ENCODE results near the gene CRYZ.
"Not testable (repeated sequence)": the region's sequence is repeated elsewhere in the genome, so short reads cannot be mapped to it uniquely, and the experiment has no call there.

CRYZ gene

GRCh38 chr1:74732960-74733603, at the start of gene CRYZ, which contains the start of gene TYW3:
CRYZ (minus strand) TSS chr1:74733050; CDS start chr1:74724821, 8,229 bp downstream.
TYW3 (plus strand) TSS chr1:74733152; CDS start chr1:74733245, 93 bp downstream.
- peak; percentile 93 for DNase-seq

DNA sequence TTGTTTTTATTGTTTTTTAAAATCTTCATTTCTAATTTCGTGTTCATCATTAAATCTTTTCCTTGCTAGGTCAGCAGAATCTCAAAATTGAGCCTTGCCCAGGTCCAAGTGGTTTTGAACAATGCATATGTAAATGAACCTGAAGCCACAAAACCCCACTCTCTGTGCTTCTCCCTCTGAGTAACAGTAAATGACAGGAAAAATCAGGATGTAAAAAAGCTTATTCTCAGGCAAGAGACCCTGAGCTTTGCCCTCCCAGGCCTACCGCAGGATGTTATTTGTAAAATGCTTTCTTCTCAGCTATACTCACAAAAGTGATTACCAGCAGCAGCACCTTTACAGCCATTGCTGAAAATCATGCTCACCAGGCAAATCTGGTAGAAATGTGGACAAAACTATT, 47.7 kb upstream of the CRYZ start:
- DNase-seq: no peak

DNA sequence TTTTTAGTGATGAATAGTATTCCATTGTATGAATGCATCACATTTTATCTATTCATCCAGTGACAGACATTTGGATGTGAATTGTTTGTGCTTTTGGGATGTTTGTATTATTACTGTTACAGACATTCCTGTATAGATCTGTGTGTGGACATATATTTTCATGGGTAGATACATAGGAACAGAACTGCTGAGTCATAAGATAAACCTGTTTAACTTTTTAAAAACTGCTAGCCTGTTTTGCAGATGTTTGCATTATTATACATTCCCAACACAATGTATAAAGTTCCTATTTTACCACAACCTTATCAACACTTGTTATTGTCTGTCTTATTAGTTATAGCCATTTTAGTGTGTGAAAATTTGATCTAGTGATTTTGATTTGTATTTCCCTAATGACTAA, 46.9 kb upstream of the CRYZ start:
- no peak for DNase-seq

DNA sequence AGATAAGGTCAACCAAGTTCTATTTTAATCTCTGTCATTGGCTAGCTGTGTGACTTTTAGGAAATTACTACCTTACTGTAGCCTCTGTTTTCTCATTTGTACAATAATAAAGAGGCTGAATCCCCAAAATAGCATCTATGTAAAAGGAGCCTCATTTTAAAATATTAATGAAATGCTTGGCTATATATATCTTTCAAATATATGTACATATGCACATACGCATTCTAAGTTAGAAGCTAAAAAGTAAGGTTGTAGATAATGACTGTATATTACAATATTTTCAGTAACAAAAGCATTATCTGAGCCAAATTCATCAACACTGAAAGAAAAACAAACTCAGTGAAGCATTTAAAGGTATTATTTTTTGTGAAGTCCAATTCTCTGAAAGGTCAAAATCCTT, 44.7 kb upstream of the CRYZ start:
- DNase-seq: no peak

GRCh38 chr1:74775735-74776134, 42.9 kb upstream of the CRYZ start:
- no peak for DNase-seq

DNA sequence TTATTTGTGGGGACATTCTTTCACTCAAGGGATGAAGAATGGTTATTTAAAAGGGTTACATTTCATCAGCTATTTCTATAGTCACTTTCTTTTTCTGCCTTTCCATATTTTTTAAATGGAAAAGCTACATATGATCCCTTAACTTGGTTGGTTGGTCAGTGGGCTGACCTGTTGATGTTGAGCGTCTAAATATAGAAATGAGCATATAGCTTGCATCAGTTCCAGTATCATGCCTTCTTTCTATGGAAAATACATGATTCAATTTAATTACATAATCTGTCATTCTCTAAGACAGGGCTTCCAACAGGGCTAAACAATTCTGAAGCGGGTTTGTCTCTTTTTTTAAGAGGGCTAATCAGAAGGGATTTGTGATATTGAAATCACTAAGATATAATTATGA, 40.7 kb upstream of the CRYZ start:
- no peak for DNase-seq

- no peak for DNase-seq
These were observed 40.1 kb upstream of the CRYZ start for GRCh38 chr1:74772945-74773344.

GRCh38 chr1:74771913-74772515, 39.2 kb upstream of the CRYZ start:
- DNase-seq: peak; percentile 46

GRCh38 chr1:74767490-74767889, 34.6 kb upstream of the CRYZ start:
- DNase-seq: no peak

GRCh38 chr1:74766579-74766978, 33.7 kb upstream of the CRYZ start:
- no peak for DNase-seq

- peak; percentile 30 for DNase-seq
These were observed 31.0 kb upstream of the CRYZ start for GRCh38 chr1:74763807-74764206.

DNA sequence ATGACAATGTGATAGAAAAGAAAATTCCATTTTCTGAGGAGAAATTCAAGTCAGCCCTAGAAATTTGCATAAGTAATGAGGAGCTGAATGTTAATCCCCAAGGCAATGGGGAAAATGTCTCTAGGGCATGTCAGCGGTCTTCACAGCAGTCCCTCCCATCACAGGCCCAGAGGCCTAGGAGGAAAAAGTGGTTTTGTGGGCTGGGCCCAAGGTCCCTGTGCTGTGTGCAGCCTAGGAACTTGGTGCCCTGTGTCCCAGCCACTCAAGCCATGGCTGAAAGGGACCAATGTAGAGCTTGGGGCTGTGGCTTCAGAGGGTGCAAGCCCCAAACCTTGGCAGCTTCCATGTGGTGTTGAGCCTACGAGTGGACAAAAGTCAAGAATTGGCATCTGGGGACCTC, 23.8 kb upstream of the CRYZ start:
- not testable (repeated sequence) for DNase-seq

DNA sequence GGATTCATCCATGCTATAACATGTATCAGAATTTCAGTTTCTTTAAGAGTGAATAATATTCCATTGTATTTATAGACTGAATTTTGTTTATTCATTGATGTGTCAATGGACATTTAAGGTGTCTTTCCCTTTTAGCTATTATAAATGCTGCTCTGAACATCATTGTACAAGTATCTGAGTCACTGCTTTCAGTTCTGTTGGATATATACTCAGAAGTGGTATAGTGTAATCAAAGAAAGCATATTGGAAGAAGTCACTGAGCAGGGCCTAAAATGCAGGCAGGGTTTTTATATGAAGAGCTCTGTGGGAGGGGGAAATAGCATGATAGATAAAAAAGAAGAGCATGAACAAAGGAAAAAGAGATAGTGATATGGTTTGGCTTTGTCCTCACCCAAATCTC, 22.6 kb upstream of the CRYZ start:
- DNase-seq: no peak

GRCh38 chr1:74753104-74753503, 20.3 kb upstream of the CRYZ start:
- DNase-seq: no peak

- no peak for DNase-seq
These were observed 16.1 kb upstream of the CRYZ start for GRCh38 chr1:74748960-74749359.

- DNase-seq: not testable (repeated sequence)
These were observed 12.4 kb upstream of the CRYZ start for GRCh38 chr1:74745247-74745646.

GRCh38 chr1:74740307-74740980, 7.6 kb upstream of the CRYZ start:
- not testable (repeated sequence) for DNase-seq

GRCh38 chr1:74737333-74737732, 4.5 kb upstream of the CRYZ start:
- no peak for DNase-seq

DNA sequence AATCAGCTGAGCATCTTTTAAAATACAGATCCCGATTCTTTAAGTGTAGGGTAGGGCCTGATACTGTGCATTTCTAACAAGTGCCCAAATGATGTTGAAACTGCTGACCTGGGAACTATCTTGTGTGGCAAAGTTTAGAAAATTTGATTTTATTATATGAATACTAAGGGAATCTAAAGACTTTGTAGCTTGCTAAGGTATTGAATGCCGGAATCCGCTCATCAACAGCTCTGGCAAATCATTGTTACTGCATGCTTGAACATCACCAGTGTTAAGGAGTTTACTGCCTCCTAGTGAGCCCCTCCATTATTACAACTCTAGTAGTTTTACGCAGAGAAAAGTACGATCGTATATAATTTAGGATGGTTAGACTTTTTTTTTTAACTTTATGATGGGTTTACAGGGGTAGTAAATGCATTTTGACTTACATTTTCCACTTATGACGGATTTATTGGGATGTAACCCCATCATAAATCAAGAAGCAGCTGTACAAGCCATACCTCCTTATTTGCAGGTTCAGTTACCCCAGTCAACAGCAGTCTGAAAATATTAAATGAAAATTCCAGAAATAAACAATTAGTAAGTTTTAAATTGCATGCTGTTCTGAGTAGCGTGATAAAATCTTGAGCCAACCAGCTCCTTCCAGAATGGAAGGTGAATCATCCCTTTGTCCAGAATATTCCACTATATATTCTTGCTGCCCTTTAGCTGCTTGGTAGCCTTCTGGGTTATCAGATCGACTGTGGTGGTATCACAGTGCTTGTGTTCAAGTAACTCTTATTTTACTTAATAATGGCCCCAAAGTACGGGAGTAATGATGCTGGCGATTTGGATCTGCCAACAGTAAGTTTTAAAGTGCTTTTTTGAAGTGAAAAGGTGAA, 994 bp upstream of the CRYZ start:
- peak; percentile 76 for DNase-seq

GRCh38 chr1:74732071-74732946, 541 bp downstream of the CRYZ start:
- DNase-seq: not testable (repeated sequence)

DNA sequence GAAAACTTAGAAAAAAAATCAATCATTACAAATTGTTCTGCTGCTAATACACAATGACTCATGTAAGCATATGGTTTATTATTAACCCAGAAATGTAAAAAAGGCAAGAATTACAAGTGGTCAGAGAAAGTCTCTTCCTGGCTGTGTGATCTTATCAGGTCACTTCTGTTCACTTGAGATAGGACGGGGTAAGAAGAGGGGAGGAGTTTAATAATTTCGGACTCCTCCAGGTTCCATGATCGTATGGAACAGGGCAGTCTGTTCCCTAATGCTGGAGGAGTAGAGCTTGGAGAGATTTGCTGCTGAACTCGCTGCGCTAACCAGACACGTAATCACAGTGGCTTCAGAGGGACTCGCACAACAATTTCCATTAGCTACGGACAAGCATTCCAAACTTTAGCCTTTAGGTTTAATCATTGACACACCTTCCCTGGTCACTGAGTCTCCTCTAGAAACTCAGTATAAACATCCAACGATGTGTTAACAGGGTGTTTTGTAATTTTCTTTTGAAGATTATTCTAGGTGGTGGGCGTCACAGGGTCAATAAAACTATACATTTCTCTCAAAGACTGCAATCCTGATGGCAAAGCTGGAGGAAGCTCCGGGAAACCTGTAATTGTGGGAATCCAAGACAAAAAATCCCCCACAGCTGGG, 1.3 kb downstream of the CRYZ start:
- DNase-seq: no peak

Measured in CD4-positive, alpha-beta T cell treated with Interleukin-4 for 4 hours (primary cell).